GM12801 (cell line): ENCODE measurements around the gene SIT1.

Source experiments
- CTCF ChIP-seq: IDR thresholded peaks from one replicate; pipeline ENCODE4 v1.5.1; 2011; ENCODE audit warnings: control low read depth; ENCODE audit not compliant: insufficient read length; ENCODE audit errors: extremely low read depth

SIT1 gene

GRCh38 chr9:35604578-35605350 is 46.0 kb downstream of the SIT1 start, which contains the start of gene TESK1:
Gene TESK1 (plus strand): TSS chr9:35605262. CDS start chr9:35605620, 358 bp downstream.
- no peak for TF ChIP-seq CTCF

GRCh38 chr9:35603986-35604577 is 46.6 kb downstream of the SIT1 start:
- no peak for TF ChIP-seq CTCF

- no peak for TF ChIP-seq CTCF
Measured at GRCh38 chr9:35603506-35603985, 47.2 kb downstream of the SIT1 start.

- no peak for TF ChIP-seq CTCF
Measured at GRCh38 chr9:35599763-35600604, 50.7 kb downstream of the SIT1 start.
